HG02943 (cell line): Measurements from ENCODE around the gene COL6A6.

Experiments
- ATAC-seq: cut with Tn5 transposase; IDR thresholded peaks from one replicate; pipeline ENCODE4 v1.9.1; 2021; ENCODE audit warnings: mild to moderate bottlenecking, low read depth, moderate library complexity; ENCODE audit not compliant: unreplicated experiment

Gene COL6A6, protein sequence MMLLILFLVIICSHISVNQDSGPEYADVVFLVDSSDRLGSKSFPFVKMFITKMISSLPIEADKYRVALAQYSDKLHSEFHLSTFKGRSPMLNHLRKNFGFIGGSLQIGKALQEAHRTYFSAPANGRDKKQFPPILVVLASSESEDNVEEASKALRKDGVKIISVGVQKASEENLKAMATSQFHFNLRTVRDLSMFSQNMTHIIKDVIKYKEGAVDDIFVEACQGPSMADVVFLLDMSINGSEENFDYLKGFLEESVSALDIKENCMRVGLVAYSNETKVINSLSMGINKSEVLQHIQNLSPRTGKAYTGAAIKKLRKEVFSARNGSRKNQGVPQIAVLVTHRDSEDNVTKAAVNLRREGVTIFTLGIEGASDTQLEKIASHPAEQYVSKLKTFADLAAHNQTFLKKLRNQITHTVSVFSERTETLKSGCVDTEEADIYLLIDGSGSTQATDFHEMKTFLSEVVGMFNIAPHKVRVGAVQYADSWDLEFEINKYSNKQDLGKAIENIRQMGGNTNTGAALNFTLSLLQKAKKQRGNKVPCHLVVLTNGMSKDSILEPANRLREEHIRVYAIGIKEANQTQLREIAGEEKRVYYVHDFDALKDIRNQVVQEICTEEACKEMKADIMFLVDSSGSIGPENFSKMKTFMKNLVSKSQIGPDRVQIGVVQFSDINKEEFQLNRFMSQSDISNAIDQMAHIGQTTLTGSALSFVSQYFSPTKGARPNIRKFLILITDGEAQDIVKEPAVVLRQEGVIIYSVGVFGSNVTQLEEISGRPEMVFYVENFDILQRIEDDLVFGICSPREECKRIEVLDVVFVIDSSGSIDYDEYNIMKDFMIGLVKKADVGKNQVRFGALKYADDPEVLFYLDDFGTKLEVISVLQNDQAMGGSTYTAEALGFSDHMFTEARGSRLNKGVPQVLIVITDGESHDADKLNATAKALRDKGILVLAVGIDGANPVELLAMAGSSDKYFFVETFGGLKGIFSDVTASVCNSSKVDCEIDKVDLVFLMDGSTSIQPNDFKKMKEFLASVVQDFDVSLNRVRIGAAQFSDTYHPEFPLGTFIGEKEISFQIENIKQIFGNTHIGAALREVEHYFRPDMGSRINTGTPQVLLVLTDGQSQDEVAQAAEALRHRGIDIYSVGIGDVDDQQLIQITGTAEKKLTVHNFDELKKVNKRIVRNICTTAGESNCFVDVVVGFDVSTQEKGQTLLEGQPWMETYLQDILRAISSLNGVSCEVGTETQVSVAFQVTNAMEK (N-terminal part only)

GRCh38 chr3:130516645-130517512 is at the start of gene COL6A6:
Gene COL6A6, plus strand, starts transcription at chr3:130517177. Its CDS starts 43,188 bp downstream, at chr3:130560365.
- no peak for ATAC-seq

GRCh38 chr3:130468311-130468710 is 48.7 kb upstream of the COL6A6 start:
- ATAC-seq = no peak

GRCh38 chr3:130470126-130470525 is 46.9 kb upstream of the COL6A6 start:
- no peak for ATAC-seq

DNA sequence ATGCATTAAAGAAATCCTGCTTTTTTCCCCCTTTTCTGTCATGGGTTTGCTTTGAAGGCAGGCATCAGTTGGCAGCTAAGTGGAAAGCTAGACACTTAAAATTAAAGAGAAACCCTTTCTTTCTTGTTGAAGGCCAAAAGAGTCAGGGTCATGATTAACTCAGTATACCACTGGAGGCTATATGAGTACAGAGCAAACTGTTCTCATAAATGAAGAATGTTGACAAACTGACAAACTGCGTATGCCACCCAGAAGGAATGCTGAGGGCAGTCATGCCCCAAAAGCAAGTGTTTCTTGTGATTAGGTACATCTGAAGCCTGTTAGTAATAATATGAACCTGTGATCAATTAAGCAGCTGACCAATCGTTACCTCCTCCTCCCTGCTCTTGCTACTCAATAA is 43.6 kb upstream of the COL6A6 start:
- ATAC-seq = no peak

DNA sequence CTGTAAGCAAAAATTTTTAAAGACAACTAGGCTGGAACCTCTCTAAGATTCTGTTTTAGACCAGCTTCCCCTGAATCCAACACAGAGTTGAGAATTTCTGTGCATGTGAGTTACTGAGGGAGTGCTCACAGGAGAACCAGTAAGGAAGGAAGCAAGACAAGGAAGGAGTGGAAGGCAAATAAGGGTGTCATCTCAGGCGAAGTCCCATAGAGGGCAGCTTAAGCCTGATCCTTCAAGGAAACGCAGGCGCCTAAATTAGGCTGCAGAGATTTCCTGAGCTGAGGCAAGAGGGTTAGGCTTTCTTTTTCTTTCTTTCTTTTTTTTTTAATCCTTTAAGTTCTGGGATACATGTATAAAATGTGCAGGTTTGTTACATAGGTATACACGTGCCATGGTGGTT is 36.2 kb upstream of the COL6A6 start:
- no peak for ATAC-seq

- ATAC-seq = no peak
Observed at GRCh38 chr3:130488288-130488687, 28.7 kb upstream of the COL6A6 start.

- no peak for ATAC-seq
Observed at GRCh38 chr3:130488769-130489450, 28.1 kb upstream of the COL6A6 start.

DNA sequence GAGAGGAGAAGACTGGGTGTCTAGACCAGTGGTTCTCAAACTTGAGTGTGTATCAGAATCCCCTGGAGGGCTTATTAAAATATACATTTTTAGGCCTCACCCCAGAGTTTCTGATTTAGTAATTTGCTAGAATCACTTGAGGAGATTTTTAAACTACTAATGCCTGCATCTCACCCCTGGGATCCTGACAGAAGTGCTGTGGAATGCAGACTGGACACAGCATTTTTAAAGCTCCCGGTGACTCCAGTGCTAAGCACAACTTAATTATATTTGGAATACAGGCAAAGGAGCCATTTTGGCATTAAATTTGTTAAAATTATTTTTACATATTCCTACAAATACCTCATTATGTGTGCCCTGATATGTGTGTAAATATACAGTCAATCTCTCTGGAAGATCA is 26.7 kb upstream of the COL6A6 start:
- no peak for ATAC-seq

GRCh38 chr3:130491431-130491830 is 25.5 kb upstream of the COL6A6 start:
- no peak for ATAC-seq

GRCh38 chr3:130504701-130505100 is 12.3 kb upstream of the COL6A6 start:
- ATAC-seq = no peak

GRCh38 chr3:130506031-130506430 is 10.9 kb upstream of the COL6A6 start:
- no peak for ATAC-seq

GRCh38 chr3:130507746-130508145 is 9.2 kb upstream of the COL6A6 start:
- ATAC-seq = no peak

GRCh38 chr3:130509008-130509407 is 8.0 kb upstream of the COL6A6 start:
- ATAC-seq = no peak

DNA sequence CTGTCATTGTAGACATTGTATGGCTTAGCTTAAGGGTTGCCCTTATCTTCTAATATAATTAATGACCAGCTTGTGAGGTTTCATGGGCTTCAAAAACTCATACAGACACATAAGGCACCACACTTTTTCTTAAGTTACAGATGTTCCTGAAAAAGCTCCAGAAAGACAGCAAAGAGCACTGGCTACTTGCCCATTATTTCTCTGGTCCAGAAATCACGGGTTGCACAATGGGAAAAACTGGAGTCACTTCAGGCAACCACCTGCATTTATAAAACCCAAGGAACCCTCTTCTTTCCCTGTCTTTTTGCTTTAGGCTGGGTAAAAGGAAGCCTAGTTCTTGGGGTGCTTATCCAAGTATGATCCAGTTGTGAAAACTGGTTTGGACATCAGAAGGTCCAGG is 2.3 kb upstream of the COL6A6 start:
- ATAC-seq = no peak

GRCh38 chr3:130515755-130516154 is 1.2 kb upstream of the COL6A6 start:
- no peak for ATAC-seq

- ATAC-seq = no peak
Observed at GRCh38 chr3:130517602-130518001, 625 bp downstream of the COL6A6 start.

- no peak for ATAC-seq
Observed at GRCh38 chr3:130519754-130520153, 2.8 kb downstream of the COL6A6 start.

DNA sequence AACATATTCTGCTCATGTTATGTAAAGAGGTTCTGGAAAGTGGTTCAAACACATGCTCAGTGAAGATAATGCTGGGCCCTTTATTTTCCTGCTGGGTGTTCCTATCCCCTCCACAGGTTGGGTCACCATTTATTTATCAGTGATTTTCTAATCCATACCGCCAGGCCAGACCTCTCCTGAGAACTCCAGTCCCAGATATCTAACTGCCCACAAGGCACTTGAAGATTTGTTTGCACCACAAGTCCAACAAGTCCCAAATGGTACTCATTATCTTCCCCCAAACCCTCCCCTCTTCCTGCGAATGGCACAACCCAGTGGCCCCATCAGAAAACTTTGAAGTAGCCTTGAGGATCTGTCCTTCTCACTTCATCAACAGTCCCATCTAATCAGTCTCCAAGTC is 5.4 kb downstream of the COL6A6 start:
- ATAC-seq = no peak

- no peak for ATAC-seq
Observed at GRCh38 chr3:130527426-130527825, 10.4 kb downstream of the COL6A6 start.
